ENCODE measurements around the gene RUFY2.

GRCh38 chr10:68333440-68334431 lies 73.3 kb downstream of the RUFY2 start:
- TF ChIP-seq GATA2 (IDR thresholded peaks at IDR 0.05; ENCODE audit: insufficient read depth, insufficient read length, low read depth, low read length) (peak; percentile 20), POLR2AphosphoS5 (IDR thresholded peaks at IDR 0.05; ENCODE audit: insufficient read depth, low read depth, low read length) (no peak)

All from endothelial cell of umbilical vein (primary cell).